Stimulated activated effector memory CD8-positive, alpha-beta T cell treated with anti-CD3 and anti-CD28 coated beads, Interleukin-12 subunit alpha, Interleukin-12 subunit beta, amount 100 ng/mL, for 72 hours (primary cell): ENCODE results near the gene ACOT2.
"Not testable (repeated sequence)": the region's sequence is repeated elsewhere in the genome, so short reads cannot be mapped to it uniquely, and the experiment has no call there.

Source experiments
- ATAC-seq: fragments of 150-1000 bp; cut with Tn5 transposase; 2 replicates; pipeline ENCODE4 v1.10.0; 2021
- DNase-seq, 2 donors: peaks; one replicate each; pipeline ENCODE4 v3.0.0; 2021 to 2022; ENCODE audit warnings: low spot score in 2 of 2
- H3K27ac Mint-ChIP-seq: one replicate; pipeline ENCODE4 v1.8.0; 2022; ENCODE audit warnings: mild to moderate bottlenecking, mixed read lengths
- H3K36me3 Mint-ChIP-seq: one replicate; pipeline ENCODE4 v1.8.0; 2022; ENCODE audit warnings: mild to moderate bottlenecking, mixed read lengths
- H3K4me1 Mint-ChIP-seq: one replicate; pipeline ENCODE4 v1.8.0; 2022; ENCODE audit warnings: mixed read lengths
- H3K4me3 Mint-ChIP-seq: one replicate; pipeline ENCODE4 v1.8.0; 2022; ENCODE audit warnings: mild to moderate bottlenecking, mixed read lengths
- H3K9me3 Mint-ChIP-seq: one replicate; pipeline ENCODE4 v1.8.0; 2022; ENCODE audit warnings: mixed read lengths

The ACOT2 gene

DNA sequence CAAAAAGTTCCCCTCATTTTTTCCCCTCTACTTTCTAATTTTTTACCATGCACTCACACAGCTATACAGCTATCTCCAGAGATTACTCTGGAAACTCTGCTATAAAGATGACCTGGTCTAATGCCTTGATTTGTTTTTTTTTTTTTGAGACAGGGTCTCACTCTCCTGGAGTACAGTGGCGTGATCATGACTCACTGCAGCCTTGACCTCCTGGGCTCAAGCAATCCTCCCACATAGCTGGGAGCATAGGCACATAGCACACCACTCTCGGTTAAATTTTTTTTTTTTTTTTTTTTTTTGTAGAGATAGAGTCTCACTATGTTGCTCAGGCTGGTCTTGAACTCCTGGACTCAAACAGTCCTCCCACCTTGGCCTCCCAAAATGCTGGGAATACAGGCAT lies 10.8 kb upstream of the ACOT2 start:
- H3K36me3 Mint-ChIP-seq, DNase-seq, ATAC-seq, H3K9me3 Mint-ChIP-seq, H3K4me3 Mint-ChIP-seq, H3K27ac Mint-ChIP-seq, H3K4me1 Mint-ChIP-seq: not testable (repeated sequence)

DNA sequence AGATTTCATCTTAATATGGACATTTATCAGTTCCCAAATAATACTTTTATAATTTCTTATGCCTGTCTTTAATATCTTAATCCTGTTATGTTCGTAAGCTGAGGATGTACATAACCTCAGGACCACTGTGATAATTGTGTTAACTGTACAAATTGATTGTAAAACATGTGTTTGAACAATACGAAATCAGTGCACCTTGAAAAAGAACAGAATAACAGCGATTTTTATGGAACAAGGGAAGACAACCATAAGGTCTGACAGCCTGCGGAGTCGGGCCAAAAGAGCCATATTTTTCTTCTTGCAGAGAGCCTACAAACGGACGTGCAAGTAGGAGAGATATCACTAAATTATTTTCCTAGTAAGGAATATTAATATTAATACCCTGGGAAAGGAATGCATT lies 6.8 kb upstream of the ACOT2 start:
- not testable (repeated sequence) for H3K27ac Mint-ChIP-seq, H3K9me3 Mint-ChIP-seq, ATAC-seq, H3K4me3 Mint-ChIP-seq, DNase-seq
- Mint-ChIP-seq H3K4me1 (peaks cover 20% of the 10 kb centered on the region), H3K36me3 (peaks cover 11% of the 10 kb centered on the region)

DNA sequence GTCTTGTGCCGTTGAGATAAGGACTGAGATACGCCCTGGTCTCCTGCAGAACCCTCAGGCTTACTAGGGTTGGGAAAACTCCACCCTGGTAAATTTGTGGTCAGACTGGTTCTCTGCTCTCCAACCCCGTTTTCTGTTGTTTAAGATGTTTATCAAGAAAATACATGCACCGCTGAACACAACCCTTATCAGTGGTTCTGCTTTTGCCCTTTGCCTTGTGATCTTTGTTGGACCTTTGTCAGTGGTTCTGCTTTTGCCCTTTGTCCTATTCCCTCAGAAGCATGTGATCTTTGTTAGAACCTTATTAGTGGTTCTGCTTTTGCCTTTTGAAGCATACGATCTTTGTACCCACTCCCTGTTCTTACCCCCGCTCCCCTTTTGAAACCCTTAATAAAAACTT lies 6.3 kb upstream of the ACOT2 start:
- not testable (repeated sequence) for ATAC-seq, H3K27ac Mint-ChIP-seq, H3K4me3 Mint-ChIP-seq, DNase-seq, H3K9me3 Mint-ChIP-seq
- Mint-ChIP-seq H3K36me3 (peaks cover 11% of the 10 kb centered on the region), H3K4me1 (peaks cover 24% of the 10 kb centered on the region)

DNA sequence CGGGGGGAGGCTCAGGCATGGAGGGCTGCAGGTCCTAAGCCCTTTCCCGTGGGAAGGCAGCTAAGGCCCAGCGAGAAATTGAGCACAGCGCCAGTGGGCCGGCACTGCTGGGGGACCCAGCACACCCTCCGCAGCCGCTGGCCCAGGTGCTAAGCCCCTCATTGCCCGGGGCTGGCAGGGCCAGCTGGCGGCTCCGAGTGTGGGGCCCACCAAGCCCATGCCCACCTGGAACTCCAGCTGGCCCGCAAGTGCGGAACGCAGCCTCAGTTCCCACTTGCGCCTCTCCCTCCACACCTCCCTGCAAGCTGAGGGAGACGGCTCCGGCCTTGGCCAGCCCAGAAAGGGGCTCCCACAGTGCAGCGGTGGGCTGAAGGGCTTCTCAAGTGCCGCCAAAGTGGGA lies 2.6 kb upstream of the ACOT2 start:
- peak overlapping the region; percentile 86 for H3K4me3 Mint-ChIP-seq
- H3K4me1 Mint-ChIP-seq = peaks cover 43% of the 10 kb centered on the region
- DNase-seq, ATAC-seq, H3K9me3 Mint-ChIP-seq, H3K27ac Mint-ChIP-seq: not testable (repeated sequence)
- peaks cover 23% of the 10 kb centered on the region for H3K36me3 Mint-ChIP-seq

DNA sequence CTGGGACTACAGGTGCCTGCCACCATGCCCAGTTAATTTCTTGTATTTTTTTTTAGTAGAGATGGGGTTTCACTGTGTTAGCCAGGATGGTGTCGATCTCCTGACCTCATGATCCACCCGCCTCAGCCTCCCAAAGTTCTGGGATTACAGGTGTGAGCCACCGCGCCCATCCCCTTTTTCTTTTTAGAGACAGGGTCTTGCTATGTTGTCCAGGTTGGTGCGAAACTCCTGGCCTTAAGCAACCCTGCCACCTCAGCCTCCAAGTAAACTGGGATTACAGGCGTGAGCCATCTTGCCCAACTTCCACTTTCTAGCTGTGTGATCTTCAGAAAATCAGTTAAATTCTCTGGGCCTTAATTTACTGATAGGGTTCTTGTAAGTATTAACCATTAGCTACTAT lies 2.1 kb upstream of the ACOT2 start:
- not testable (repeated sequence) for H3K27ac Mint-ChIP-seq, H3K9me3 Mint-ChIP-seq, ATAC-seq, DNase-seq
- H3K4me1 Mint-ChIP-seq = peaks cover 43% of the 10 kb centered on the region
- peak overlapping the region; percentile 86 for H3K4me3 Mint-ChIP-seq
- peaks cover 23% of the 10 kb centered on the region for H3K36me3 Mint-ChIP-seq

DNA sequence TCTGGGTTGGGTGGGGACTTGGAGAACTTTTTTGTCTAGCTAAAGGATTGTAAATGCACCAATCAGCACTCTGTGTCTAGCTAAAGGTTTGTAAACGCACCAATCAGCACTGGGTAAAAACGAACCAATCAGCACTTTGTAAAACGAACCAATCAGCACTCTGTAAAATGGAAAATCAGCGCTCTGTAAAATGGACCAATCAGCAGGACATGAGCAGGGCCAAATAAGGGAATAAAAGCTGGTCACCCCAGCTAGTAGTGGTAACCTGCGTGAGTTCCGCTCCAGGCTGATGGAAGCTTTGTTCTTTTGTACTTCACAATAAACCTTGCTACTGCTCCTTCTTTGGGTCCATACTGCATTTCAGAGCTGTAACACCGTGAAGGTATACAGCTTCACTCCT lies 1.7 kb upstream of the ACOT2 start:
- no peak for ATAC-seq
- DNase-seq = no peak
- H3K27ac Mint-ChIP-seq = no peak overlapping the region
- H3K9me3 Mint-ChIP-seq = peaks cover 4% of the 10 kb centered on the region
- peaks cover 23% of the 10 kb centered on the region for H3K36me3 Mint-ChIP-seq
- peaks cover 43% of the 10 kb centered on the region for H3K4me1 Mint-ChIP-seq
- H3K4me3 Mint-ChIP-seq = peak overlapping the region; percentile 86

DNA sequence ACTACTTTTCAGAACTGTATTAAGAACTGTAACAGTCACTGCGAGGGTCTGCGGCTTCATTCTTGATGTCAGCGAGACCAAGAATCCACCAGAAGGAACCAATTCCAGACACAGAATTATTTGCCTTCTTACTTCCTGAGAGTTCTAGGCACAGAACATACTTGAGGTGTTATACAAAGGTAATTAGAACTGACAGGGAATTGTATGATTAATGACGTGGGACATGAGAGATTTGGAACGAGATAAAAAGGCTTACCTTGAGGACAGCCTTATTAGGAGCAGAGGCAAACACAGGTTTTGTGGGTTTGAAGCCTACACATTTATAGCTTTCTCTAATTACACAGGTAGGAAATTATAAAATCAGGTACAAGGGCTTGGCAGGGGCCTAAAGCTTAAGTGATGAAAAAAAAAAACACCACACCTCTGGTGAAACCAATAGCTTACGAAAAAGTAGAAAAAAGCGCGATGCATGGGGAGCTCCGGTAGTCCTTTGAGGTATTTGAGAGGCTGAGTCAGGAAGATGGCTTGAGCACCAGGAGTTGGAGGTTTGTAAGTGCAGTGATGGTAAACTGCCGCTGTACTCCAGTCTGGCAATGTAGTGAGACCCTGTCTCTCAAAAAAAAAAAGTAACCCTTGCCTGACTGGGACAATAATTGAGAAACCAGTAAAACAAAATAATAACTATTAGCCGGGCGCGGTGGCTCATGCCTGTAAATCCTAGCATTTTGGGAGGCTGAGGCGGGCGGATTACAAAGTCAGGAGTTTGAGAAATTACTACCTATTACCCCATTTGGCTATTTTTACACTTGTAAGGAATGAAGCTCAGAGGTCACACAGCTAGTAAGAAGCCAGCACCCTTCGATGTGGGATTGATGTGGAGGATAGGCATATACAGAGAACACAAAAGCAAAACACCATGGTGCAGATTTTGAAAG lies 795 bp upstream of the ACOT2 start:
- no peak for ATAC-seq

DNA sequence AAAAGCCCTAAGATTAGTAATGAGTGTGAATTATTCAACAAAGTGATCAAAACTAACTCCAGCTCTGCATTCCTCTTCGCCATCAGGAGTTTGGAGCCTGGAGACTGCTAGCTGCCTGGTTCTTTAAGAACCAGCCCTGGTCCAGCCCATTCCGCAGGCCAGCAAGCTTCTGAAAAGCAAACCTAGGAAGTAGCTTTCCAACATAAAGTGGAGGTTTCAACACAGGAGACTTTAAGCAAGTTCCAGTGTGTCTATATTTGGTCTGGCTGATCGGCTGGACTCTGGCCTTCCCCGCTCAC lies 178 bp upstream of the ACOT2 start:
- peaks cover 30% of the 10 kb centered on the region for H3K36me3 Mint-ChIP-seq
- not testable (repeated sequence) for H3K9me3 Mint-ChIP-seq, DNase-seq, ATAC-seq
- H3K4me1 Mint-ChIP-seq = peaks cover 43% of the 10 kb centered on the region
- peak overlapping the region; percentile 96 for H3K27ac Mint-ChIP-seq
- peak overlapping the region; percentile 86 for H3K4me3 Mint-ChIP-seq

More for the DNA sequence above, 795 bp upstream of the ACOT2 start:
- Mint-ChIP-seq H3K9me3 (no peaks in the 10 kb centered on the region), H3K27ac (peak overlapping the region; percentile 96), H3K4me3 (peak overlapping the region; percentile 86), H3K4me1 (peaks cover 43% of the 10 kb centered on the region), H3K36me3 (peaks cover 24% of the 10 kb centered on the region)
- no peak for DNase-seq

DNA sequence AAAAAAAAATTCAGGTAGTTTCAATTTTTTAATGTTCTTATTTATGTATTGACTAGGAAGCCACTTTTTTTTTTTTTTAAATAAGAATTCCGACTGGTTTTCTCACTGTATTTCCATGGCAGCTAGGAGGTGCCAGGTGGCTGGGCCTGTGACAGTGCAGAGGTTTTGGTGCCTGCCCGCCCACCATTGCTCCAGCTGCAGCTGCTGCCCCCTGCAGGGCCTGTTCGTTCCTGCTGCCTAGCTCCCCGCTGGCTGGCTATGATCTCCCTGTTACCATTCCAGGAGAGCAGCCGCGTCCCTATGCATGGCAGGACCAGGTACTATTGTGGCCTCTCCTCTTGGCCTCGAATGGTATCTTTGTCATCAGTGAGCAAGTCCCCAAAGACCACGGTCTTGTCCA lies 1.9 kb downstream of the ACOT2 start:
- DNase-seq (peak; percentile 49 to 85), ATAC-seq (peak; percentile 68)
- H3K9me3 Mint-ChIP-seq, H3K27ac Mint-ChIP-seq: not testable (repeated sequence)
- H3K4me3 Mint-ChIP-seq = peak overlapping the region; percentile 86
- peaks cover 34% of the 10 kb centered on the region for H3K36me3 Mint-ChIP-seq
- H3K4me1 Mint-ChIP-seq = peaks cover 32% of the 10 kb centered on the region

DNA sequence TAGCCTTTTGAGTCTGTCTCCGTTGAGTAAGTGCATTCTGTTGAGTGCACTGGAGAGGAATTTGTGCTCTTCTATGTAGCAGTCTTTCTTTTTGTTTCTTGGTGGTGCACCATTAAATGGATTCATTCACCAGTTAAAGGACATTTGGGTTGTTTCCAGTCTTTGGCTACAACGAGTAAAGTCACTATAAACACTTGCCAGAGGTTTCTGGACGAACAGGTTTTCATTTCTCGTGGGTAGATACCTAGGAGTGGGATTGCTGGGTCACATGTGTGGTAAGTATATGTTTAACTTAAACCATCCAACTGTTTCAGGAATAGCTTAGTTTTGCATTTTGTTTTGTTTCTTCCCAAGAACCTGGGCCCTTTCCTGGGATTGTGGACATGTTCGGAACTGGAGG lies 4.0 kb downstream of the ACOT2 start:
- H3K36me3 Mint-ChIP-seq = peaks cover 53% of the 10 kb centered on the region
- H3K27ac Mint-ChIP-seq, H3K9me3 Mint-ChIP-seq, DNase-seq, H3K4me3 Mint-ChIP-seq, ATAC-seq: not testable (repeated sequence)
- H3K4me1 Mint-ChIP-seq = peaks cover 15% of the 10 kb centered on the region

DNA sequence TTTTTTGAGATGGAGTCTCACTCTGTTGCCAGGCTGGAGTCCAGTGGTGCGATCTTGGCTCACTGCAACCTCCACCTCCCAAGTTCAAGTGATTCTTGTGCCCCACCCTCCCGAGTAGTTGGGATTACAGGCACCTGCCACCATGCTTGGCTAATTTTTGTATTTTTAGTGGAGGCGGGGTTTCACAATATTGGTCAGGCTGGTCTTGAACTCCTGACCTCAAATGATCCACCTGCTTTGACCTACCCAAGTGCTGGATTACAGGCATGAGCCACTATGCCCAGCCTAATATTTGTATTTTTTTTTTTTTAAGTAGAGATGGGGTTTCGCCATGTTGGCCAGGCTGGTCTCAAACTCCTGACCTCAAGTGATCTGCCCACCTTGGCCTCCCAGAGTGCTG lies 4.7 kb downstream of the ACOT2 start:
- peaks cover 54% of the 10 kb centered on the region for H3K36me3 Mint-ChIP-seq
- DNase-seq, ATAC-seq, H3K4me1 Mint-ChIP-seq, H3K9me3 Mint-ChIP-seq, H3K27ac Mint-ChIP-seq, H3K4me3 Mint-ChIP-seq: not testable (repeated sequence)

DNA sequence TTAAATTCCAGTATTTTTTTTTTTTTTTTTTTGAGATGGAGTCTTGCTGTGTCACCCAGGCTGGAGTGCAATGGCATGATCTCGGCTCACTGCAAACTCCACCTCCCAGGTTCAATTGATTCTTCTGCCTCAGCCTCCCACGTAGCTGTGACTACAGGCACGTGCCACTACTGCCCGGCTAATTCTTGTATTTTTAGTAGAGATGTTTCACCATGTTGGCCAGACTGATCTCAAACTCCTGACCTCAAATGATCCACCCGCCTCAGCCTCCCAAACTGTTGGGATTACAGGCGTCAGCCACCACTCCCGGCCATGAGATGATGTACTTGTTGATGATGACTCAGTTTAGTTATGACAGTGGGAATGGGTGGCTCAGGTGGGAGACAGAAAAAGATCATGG lies 5.2 kb downstream of the ACOT2 start:
- peaks cover 54% of the 10 kb centered on the region for H3K36me3 Mint-ChIP-seq
- H3K4me1 Mint-ChIP-seq, H3K27ac Mint-ChIP-seq: not testable (repeated sequence)

DNA sequence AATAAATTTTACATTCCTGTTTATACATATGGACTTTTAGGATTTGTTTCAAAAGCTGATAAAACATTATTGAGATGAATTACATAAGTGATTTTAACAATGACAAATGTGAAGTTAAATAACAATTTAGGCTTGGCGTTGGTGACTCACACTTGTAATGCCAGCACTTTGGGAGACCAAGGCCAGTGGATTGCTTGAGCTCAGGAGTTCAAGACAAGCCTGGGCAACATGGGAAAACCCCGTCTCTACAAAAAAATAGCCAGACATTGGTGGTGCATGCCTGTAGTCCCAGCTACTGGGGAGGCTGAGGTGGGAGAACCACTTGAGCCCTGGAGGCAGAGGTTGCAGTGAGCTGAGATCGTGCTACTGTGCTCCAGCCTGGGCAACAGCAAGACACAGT lies 7.4 kb downstream of the ACOT2 start:
- DNase-seq (no peak), ATAC-seq (no peak)
- Mint-ChIP-seq H3K9me3 (no peaks in the 10 kb centered on the region), H3K4me3 (no peak overlapping the region), H3K27ac (no peak overlapping the region), H3K36me3 (peaks cover 54% of the 10 kb centered on the region), H3K4me1 (peaks cover 6% of the 10 kb centered on the region)

More for the DNA sequence above, 5.2 kb downstream of the ACOT2 start:
- not testable (repeated sequence) for H3K4me3 Mint-ChIP-seq, ATAC-seq, DNase-seq, H3K9me3 Mint-ChIP-seq

DNA sequence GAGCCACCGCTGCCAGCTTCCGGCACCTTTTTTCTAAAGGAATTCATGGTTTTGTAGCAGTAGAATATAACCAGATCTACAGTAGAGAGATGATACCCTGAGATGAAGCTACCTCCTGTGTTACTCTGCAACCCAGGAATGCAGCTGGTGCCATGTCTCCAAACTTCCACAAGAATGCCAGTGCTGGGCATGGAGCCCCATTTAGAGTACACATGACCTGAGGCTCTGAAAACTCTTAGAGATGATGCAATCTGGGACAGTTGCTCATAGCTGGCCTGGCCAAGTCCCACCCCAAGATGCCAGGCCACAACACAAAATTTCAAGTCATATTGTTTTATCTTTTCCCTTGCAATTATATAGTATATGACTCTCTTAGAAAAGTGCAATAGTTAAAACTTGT lies 8.2 kb downstream of the ACOT2 start:
- DNase-seq, H3K27ac Mint-ChIP-seq, H3K4me1 Mint-ChIP-seq, ATAC-seq, H3K9me3 Mint-ChIP-seq, H3K4me3 Mint-ChIP-seq: not testable (repeated sequence)
- peaks cover 54% of the 10 kb centered on the region for H3K36me3 Mint-ChIP-seq

DNA sequence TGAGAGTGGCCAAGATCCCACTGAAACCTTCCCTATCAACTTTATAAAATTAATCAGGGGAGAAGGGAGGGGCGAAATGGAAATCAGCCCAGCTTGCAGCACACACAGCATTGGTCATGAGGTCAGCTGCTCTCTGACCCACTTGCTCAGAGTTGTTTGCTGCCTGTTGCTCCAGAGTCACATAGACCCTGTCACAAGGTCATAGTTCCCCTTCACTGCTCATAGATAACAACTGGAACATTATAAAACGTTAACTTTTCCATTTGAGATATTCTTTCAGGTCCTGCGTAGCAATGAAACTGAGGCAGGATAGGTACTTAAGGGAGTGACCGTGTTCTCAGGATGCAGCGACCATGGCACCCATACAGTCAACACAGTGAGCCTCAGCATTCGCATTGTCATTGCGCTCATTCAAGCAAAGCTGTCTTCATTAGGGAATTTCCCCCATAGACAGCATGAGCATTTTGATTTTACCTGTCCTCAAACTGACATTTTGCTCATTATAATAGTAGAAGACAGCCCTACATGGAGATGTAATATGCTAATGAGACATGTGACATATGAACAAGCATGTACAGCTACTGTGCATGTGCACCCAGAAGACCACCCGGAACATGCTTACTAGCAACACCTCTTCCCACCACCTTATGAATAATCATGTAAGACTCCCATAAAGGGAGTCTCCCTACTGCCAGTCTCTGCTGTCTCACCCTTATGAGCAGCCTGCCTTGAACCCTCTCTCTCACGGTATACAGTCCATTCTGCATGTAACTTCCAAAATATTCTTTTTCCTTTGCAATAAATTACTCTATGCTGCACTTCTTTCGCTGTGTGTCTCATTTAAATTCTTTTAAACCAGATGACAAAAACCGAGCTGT lies 13.3 kb downstream of the ACOT2 start:
- H3K27ac Mint-ChIP-seq, DNase-seq, H3K9me3 Mint-ChIP-seq, H3K4me3 Mint-ChIP-seq, ATAC-seq, H3K4me1 Mint-ChIP-seq: not testable (repeated sequence)
- H3K36me3 Mint-ChIP-seq = peaks cover 20% of the 10 kb centered on the region
